Vagina (tissue), 2 donors: ENCODE data around the gene ADAM21. TPM values are rescaled to one million over a fixed set of nuclear protein-coding genes. Genes with fewer than 3 reads are reported as not detected.
"Not testable (repeated sequence)": the region's sequence is repeated elsewhere in the genome, so short reads cannot be mapped to it uniquely, and the experiment has no call there.

ENCODE experiments used
- DNase-seq, 2 donors: peaks; one replicate each; pipeline ENCODE4 v3.0.0-alpha.2; 2017; ENCODE audit errors: extremely low spot score in 2 of 2
- H3K27ac ChIP-seq: fragments of 200-600 bp; sonication (generic); one replicate; pipeline ENCODE4 v1.5.1; 2019
- H3K27me3 ChIP-seq: fragments of 200-600 bp; sonication (generic); one replicate; pipeline ENCODE4 v1.5.1; 2019
- H3K36me3 ChIP-seq, 2 donors: fragments of 200-600 bp; sonication (generic); one replicate each; pipeline ENCODE4 v1.5.1; 2017 to 2019
- H3K4me1 ChIP-seq: fragments of 200-600 bp; sonication (generic); one replicate; pipeline ENCODE4 v1.5.1; 2019
- H3K4me3 ChIP-seq, 2 donors: fragments of 200-600 bp; sonication (generic); 1 replicate in 1 of 2; 2 replicates in 1 of 2; pipeline ENCODE4 v1.5.1; 2016 to 2019
- H3K9me3 ChIP-seq: fragments of 200-600 bp; sonication (generic); one replicate; pipeline ENCODE4 v1.5.1; 2019
- POLR2A ChIP-seq, 2 donors: fragments of 450-650 bp; IDR thresholded peaks; one replicate each; pipeline ENCODE4 v1.6.1; 2017; ENCODE audit warnings: antibody characterized with exemption in 2 of 2, mild to moderate bottlenecking in 2 of 2, moderate library complexity in 2 of 2
- POLR2AphosphoS5 ChIP-seq, 2 donors: sonication (generic); formaldehyde crosslinking; IDR thresholded peaks; one replicate each; pipeline ENCODE4 v1.9.0; 2017; ENCODE audit warnings: antibody characterized with exemption in 2 of 2, mild to moderate bottlenecking in 2 of 2, low read depth in 1 of 2; ENCODE audit not compliant: insufficient read depth in 1 of 2
- intact Hi-C: fragments of 100-400 bp; cut with DNase I; formaldehyde crosslinking; loops from one replicate; pipeline ENCODE4 v1.15.1; 2023
- small RNA-seq: library from RNA; depleted of rRNA; stranded (forward); fragments of <200 nt; gene quantifications from one replicate; pipeline ENCODE3, GENCODE V24; 2016
- total RNA-seq: library from RNA; depleted of rRNA; stranded (reverse); fragments of >200 nt; gene quantifications from one replicate; pipeline ENCODE4 v1.2.3, GENCODE V29; 2016
- TF ChIP-seq, protein P1 (sequence below), 3 experiments: fragments of 450-650 bp in 2 of 3; fragments of 200-600 bp in 1 of 3; sonication (generic) in 1 of 3; IDR thresholded peaks; one replicate each; pipeline ENCODE4 v1.5.1; 2017 to 2019; ENCODE audit warnings: antibody characterized with exemption in 3 of 3, mild to moderate bottlenecking in 2 of 3, moderate library complexity in 2 of 3

Gene ADAM21
- total RNA-seq, 1 donor from 2014 or later = not detected

DNA sequence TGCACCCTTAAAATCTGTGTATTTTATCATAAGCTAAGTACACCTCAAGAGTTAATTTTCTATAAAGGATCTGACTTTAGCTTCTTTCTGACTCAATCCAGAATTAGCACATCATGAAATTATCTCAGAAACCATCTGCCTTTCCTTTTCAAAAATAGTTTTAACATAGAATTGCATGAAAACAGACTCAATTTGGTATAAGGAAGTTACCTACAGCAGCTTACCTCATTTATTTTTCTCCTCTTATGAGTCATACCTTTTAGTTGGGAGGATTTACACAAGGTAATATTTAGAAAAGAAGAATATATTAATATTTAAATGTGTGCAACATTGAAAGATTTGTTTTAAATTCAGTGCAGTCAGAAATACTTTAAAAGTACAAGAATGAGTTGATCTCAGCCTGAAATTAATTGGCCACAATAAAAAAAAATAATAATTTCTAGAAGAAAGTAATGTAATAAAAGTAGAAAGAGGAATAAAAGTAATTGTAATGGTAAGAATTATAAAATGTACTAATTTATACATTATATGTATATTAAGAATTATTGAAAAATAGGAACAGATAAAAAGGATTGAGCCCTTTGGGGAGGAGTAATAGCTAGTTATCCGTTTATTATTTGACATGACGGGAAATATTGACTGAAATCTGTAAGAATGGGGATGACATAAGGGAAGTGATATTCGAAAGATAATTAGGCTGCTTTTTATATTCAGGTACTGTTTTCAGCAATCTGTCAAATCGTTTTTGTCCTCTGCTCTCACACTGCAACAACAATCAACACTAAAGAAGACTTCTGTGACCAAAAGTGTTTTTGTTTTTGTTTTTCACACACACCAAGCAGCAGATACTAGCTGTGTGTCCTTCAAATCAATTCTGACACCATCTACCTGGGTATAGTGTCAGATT is 20.5 kb downstream of the ADAM21 start:
- H3K27me3 ChIP-seq = no peaks in the 10 kb centered on the region
- DNase-seq = no peak
- H3K4me1 ChIP-seq = no peaks in the 10 kb centered on the region
- H3K9me3 ChIP-seq = no peaks in the 10 kb centered on the region
- intact Hi-C loops = no loop called here
- TF ChIP-seq POLR2A (IDR thresholded peaks at IDR 0.05) = no peak
- no peak for TF ChIP-seq POLR2AphosphoS5 (IDR thresholded peaks at IDR 0.05; ENCODE audit: insufficient read depth in 1 of 2, low read depth in 1 of 2)
- TF ChIP-seq, protein P1, sequence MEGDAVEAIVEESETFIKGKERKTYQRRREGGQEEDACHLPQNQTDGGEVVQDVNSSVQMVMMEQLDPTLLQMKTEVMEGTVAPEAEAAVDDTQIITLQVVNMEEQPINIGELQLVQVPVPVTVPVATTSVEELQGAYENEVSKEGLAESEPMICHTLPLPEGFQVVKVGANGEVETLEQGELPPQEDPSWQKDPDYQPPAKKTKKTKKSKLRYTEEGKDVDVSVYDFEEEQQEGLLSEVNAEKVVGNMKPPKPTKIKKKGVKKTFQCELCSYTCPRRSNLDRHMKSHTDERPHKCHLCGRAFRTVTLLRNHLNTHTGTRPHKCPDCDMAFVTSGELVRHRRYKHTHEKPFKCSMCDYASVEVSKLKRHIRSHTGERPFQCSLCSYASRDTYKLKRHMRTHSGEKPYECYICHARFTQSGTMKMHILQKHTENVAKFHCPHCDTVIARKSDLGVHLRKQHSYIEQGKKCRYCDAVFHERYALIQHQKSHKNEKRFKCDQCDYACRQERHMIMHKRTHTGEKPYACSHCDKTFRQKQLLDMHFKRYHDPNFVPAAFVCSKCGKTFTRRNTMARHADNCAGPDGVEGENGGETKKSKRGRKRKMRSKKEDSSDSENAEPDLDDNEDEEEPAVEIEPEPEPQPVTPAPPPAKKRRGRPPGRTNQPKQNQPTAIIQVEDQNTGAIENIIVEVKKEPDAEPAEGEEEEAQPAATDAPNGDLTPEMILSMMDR (IDR thresholded peaks at IDR 0.05) = no peak
- H3K36me3 ChIP-seq = no peaks in the 10 kb centered on the region
- no peak overlapping the region for H3K27ac ChIP-seq
- H3K4me3 ChIP-seq = no peak overlapping the region

DNA sequence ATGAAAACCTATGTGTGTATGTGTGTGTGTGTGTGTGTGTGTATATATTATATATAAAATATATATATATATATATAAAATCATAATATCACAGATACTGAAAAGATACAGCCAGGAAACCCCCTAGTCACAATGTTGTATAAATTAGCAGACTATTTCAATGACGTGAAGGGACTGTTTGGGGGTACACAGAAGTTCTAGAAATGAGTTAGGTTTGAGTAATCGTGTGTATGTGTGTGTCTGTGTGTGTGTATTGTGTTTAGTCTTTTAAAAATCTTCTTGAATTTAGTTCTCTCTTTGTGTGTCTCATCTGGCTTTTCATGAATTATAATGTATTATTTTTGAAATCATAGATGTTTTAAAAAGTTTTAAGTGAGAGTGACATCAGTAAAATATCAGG is 21.9 kb downstream of the ADAM21 start:
- no peak overlapping the region for H3K27ac ChIP-seq
- DNase-seq = no peak
- no peak for TF ChIP-seq POLR2A (IDR thresholded peaks at IDR 0.05)
- intact Hi-C loops = no loop called here
- H3K36me3 ChIP-seq = no peaks in the 10 kb centered on the region
- no peak overlapping the region for H3K4me3 ChIP-seq
- no peaks in the 10 kb centered on the region for H3K4me1 ChIP-seq
- H3K9me3 ChIP-seq = no peaks in the 10 kb centered on the region
- no peaks in the 10 kb centered on the region for H3K27me3 ChIP-seq

DNA sequence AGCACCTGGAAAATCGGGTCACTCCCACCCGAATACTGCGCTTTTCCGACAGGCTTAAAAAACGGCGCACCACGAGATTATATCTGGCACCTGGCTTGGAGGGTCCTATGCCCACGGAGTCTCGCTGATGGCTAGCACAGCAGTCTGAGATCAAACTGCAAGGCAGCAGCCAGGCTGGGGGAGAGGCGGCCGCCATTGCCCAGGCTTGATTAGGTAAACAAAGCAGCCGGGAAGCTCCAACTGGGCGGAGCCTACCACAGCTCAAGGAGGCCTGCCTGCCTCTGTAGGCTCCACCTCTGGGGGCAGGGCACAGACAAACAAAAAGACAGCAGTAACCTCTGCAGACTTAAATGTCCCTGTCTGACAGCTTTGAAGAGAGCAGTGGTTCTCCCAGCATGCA is 23.5 kb downstream of the ADAM21 start:
- H3K36me3 ChIP-seq, H3K27ac ChIP-seq, H3K4me3 ChIP-seq, H3K27me3 ChIP-seq, H3K9me3 ChIP-seq, H3K4me1 ChIP-seq, intact Hi-C loops, DNase-seq: not testable (repeated sequence)

DNA sequence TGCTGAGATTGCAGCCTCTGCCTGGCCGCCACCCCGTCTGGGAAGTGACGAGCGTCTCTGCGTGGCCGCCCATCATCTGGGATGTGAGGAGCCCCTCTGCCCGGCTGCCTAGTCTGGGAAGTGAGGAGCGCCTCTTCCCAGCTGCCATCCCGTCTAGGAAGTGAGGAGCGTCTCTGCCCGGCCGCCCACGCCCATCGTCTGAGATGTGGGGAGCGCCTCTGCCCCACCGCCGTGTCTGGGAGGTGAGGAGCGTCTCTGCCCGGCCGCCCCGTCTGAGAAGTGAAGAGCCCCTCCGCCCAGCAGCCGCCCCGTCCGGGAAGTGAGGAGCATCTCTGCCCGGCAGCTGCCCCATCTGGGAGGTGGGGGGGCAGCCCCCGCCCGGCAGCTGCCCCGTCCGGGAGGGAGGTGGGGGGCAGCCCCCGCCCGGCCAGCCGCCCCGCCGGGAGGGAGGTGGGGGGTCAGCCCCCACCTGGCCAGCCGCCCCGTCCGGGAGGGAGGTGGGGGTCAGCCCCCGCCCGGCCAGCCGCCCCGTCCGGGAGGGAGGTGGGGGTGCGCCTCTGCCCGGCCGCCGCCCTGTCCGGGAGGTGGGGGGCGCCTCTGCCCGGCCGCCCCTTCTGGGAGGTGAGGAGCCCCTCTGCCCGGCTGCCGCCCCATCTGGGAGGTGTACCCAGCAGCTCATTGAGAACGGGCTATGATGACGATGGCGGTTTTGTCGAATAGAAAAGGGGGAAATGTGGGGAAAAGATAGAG is 25.6 kb downstream of the ADAM21 start:
- H3K4me3 ChIP-seq, DNase-seq, intact Hi-C loops, H3K4me1 ChIP-seq, H3K9me3 ChIP-seq, H3K36me3 ChIP-seq, H3K27me3 ChIP-seq, H3K27ac ChIP-seq: not testable (repeated sequence)

DNA sequence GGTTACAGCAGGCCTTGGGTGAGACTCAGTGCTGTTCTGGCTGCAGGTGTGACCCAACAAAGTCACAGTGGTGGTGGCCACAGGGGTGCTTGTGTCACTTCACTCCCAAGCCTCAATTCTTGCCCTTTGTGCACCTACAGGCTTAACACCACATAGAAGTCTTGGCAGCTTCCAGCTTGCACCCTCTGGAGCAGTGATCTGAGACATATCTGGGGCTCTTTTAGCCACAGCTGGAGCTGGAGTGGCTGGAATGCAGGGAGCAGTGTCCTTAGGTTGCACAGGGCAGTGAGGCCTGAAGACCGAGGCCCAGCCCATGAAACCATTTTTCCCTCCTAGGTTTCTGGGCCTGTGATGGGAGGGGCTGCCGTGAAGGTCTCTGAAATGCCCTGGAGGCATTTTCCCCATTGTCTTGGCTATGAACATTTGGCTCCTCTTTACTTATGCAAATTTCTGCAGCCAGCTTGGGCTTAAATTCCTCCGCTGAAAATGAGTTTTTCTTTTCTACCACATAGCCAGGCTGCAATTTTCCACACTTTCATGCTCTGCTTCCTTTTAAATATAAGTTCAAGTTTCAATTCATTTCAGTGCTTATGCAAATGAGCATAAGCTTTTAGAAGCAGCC is 37.7 kb downstream of the ADAM21 start:
- Histone ChIP-seq H3K9me3 (peaks cover 6% of the 10 kb centered on the region), H3K27me3 (no peaks in the 10 kb centered on the region), H3K36me3 (no peaks in the 10 kb centered on the region), H3K27ac (no peak overlapping the region), H3K4me1 (no peaks in the 10 kb centered on the region), H3K4me3 (no peak overlapping the region)
- TF ChIP-seq POLR2A (IDR thresholded peaks at IDR 0.05) = no peak
- no peak for TF ChIP-seq POLR2AphosphoS5 (IDR thresholded peaks at IDR 0.05; ENCODE audit: insufficient read depth in 1 of 2, low read depth in 1 of 2)
- TF ChIP-seq, protein P1 (IDR thresholded peaks at IDR 0.05) = no peak
- intact Hi-C loops = no loop called here
- no peak for DNase-seq

DNA sequence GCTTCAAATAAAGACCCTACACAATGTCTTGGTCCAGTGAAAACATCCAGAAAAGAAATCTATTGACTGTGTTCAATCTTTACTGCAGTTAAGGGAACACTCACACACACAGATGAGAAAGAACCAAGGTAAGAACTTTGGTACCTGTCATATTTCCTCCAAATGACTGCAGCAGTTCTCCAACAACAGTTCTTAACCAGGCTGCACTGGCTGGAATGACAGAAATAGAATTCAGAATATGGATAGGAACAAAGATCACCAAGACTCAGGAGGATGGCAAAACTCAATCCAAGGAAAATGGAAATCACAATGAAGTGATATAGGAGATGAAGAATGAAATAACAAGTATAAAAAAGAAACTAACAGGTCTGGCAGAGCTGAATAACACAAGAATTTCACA is 46.2 kb downstream of the ADAM21 start:
- Histone ChIP-seq H3K4me3 (no peak overlapping the region), H3K27ac (no peak overlapping the region), H3K36me3 (no peaks in the 10 kb centered on the region), H3K27me3 (no peaks in the 10 kb centered on the region), H3K4me1 (no peaks in the 10 kb centered on the region), H3K9me3 (no peaks in the 10 kb centered on the region)
- TF ChIP-seq POLR2AphosphoS5 (IDR thresholded peaks at IDR 0.05; ENCODE audit: insufficient read depth in 1 of 2, low read depth in 1 of 2) = no peak
- TF ChIP-seq, protein P1 (IDR thresholded peaks at IDR 0.05) = no peak
- no peak for TF ChIP-seq POLR2A (IDR thresholded peaks at IDR 0.05)
- DNase-seq = no peak
- intact Hi-C loops = no loop called here

Small RNAs within 50 kb of the gene (small RNA-seq; reads per million reads assigned to genes)
- gene RNU6-659P = not detected

Other genes with a start within 250 kb of the ADAM21 start
- gene COX16, start 92.5 kb upstream of the ADAM21 start, total RNA-seq = 23.3 TPM
- gene SYNJ2BP, start 35.1 kb upstream of the ADAM21 start, total RNA-seq = 20.9 TPM
- 1.2 TPM for gene ADAM20, start 82.8 kb downstream of the ADAM21 start, total RNA-seq
- gene MED6, start 148.5 kb downstream of the ADAM21 start, total RNA-seq = 37.6 TPM
- gene TTC9, start 189.7 kb downstream of the ADAM21 start, total RNA-seq = 6.1 TPM